ENCODE results near the gene VIM. TPM values are rescaled to one million over a fixed set of nuclear protein-coding genes. Genes with fewer than 3 reads are reported as not detected.

The VIM gene
- total and polyA plus RNA-seq, 2 of the 4 experiments (the other 2 are of a cell fraction) = 4,502 to 6,735 TPM

DNA sequence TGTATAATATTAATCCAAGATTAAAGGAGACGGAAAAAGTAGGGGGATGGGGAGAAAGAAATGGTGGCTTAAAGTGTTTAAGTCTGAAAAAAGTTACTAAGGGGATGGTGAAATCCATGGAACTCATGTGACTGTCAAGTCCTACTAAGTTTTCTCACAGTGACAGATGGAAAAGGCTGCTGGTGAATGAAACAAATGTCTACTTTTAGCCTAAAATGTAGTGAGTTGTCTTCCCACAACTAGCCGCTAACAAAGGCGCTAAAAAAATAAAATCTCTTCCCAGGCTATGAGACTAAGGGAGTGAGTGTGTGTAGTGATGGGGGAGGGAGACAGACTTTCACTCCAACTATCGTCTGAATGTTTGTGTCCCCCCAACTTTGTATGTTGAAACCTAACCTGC lies 12.6 kb downstream of the VIM start:
- Histone ChIP-seq H2AFZ (replicated peaks; ENCODE audit: low read length, poor library complexity) (no peak overlapping the region), H2AK5ac (ENCODE audit: low read depth, low read length) (no peak overlapping the region), H3K4me1 (ENCODE audit: control insufficient read depth, insufficient read depth, low read length) (peaks cover 12% of the 10 kb centered on the region), H3K27ac (ENCODE audit: insufficient read depth, low read length) (no peak overlapping the region), H3K4me3 (ENCODE audit: insufficient read depth, low read depth, low read length) (no peak overlapping the region), H4K5ac (ENCODE audit: low read depth, low read length) (no peak overlapping the region), H2BK5ac (ENCODE audit: low read depth, low read length, poor library complexity, severe bottlenecking) (no peak overlapping the region), H3K9ac (ENCODE audit: low read depth, low read length) (no peak overlapping the region), H3K14ac (replicated peaks; ENCODE audit: low read depth, low read length) (no peak overlapping the region), H3K23ac (ENCODE audit: low read depth, low read length) (no peak overlapping the region), H2AK9ac (replicated peaks; ENCODE audit: low read depth, low read length, poor library complexity) (no peak overlapping the region), H4K8ac (ENCODE audit: low read depth in 2 of 2, low read length in 2 of 2) (no peak overlapping the region), H2BK15ac (ENCODE audit: low read depth, low read length) (no peak overlapping the region), H3K4ac (ENCODE audit: low read depth, low read length) (no peak overlapping the region), H3K4me2 (ENCODE audit: low read depth, low read length) (no peak overlapping the region), H3K9me1 (ENCODE audit: insufficient read depth, low read length) (peaks cover 4% of the 10 kb centered on the region; the same call in 1 of the 2 replicates), H2BK120ac (ENCODE audit: low read depth, low read length) (no peak overlapping the region), H3K18ac (ENCODE audit: low read depth, low read length) (no peak overlapping the region), H3K36me3 (ENCODE audit: control insufficient read depth, insufficient read depth, low read length) (peaks cover 4% of the 10 kb centered on the region), H3K56ac (ENCODE audit: extremely low read depth, insufficient read depth, low read length) (no peak overlapping the region), H3K27me3 (ENCODE audit: control insufficient read depth, insufficient read depth, low read length) (no peaks in the 10 kb centered on the region), H2BK20ac (ENCODE audit: low read depth, low read length) (no peak overlapping the region), H3K9me3 (ENCODE audit: control insufficient read depth, insufficient read depth, low read length) (peaks cover 3% of the 10 kb centered on the region; the same call in 1 of the 2 replicates), H4K20me1 (ENCODE audit: insufficient read depth, low read length) (peaks cover 32% of the 10 kb centered on the region), H4K91ac (ENCODE audit: insufficient read depth, low read depth, low read length) (no peak overlapping the region), H3K79me1 (ENCODE audit: low read depth in 1 of 2, low read length in 2 of 2) (no peaks in the 10 kb centered on the region; a peak in 1 of 4 replicates)
- ChIA-PET POLR2A (ENCODE audit: unreplicated experiment) (no interaction called here), CTCF (no interaction called here)
- BruUV-seq (replicated peaks) = no TSS peak
- intact Hi-C loops (cut with micrococcal nuclease) (no loop called here), dilution Hi-C loops (cut with HindIII; ENCODE audit: low sequenced_read_pairs, unreplicated experiment) (no loop called here), in situ Hi-C loops (cut with MboI; ENCODE audit: low sequenced_read_pairs) (no loop called here)
- ATAC-seq (ENCODE audit: low read depth) (no peak), DNase-seq (no peak)
- TF ChIP-seq RAD21 (IDR thresholded peaks at IDR 0.05; ENCODE audit: low read length) (no peak), CEBPB (IDR thresholded peaks at IDR 0.05; ENCODE audit: low read depth, low read length) (no peak), FOS (IDR thresholded peaks at IDR 0.05; ENCODE audit: low read depth, low read length) (no peak), MAZ (IDR thresholded peaks at IDR 0.05; ENCODE audit: borderline replicate concordance, low read depth, low read length) (no peak), NFE2L2 (IDR thresholded peaks at IDR 0.05; ENCODE audit: low read depth, low read length) (no peak), MXI1 (IDR thresholded peaks at IDR 0.05; ENCODE audit: borderline replicate concordance, low read depth, low read length) (no peak), CTCF (conservative IDR thresholded peaks at IDR 0.05; ENCODE audit: low read depth, low read length) (no peak), BHLHE40 (IDR thresholded peaks at IDR 0.05; ENCODE audit: low read depth, low read length) (no peak), USF2 (IDR thresholded peaks at IDR 0.05; ENCODE audit: low read depth, low read length) (no peak), MAFK (IDR thresholded peaks at IDR 0.05; ENCODE audit: low read depth, low read length) (no peak), SMC3 (IDR thresholded peaks at IDR 0.05; ENCODE audit: low read depth, low read length) (no peak), RCOR1 (IDR thresholded peaks at IDR 0.05; ENCODE audit: insufficient replicate concordance, low read length) (no peak), RFX5 (IDR thresholded peaks at IDR 0.05; ENCODE audit: low read depth, low read length) (no peak), POLR2A (IDR thresholded peaks at IDR 0.05; ENCODE audit: low read depth, low read length) (no peak), CHD1 (IDR thresholded peaks at IDR 0.05; ENCODE audit: low read depth, low read length) (no peak)
- TF ChIP-seq, protein P1, sequence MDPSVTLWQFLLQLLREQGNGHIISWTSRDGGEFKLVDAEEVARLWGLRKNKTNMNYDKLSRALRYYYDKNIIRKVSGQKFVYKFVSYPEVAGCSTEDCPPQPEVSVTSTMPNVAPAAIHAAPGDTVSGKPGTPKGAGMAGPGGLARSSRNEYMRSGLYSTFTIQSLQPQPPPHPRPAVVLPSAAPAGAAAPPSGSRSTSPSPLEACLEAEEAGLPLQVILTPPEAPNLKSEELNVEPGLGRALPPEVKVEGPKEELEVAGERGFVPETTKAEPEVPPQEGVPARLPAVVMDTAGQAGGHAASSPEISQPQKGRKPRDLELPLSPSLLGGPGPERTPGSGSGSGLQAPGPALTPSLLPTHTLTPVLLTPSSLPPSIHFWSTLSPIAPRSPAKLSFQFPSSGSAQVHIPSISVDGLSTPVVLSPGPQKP (IDR thresholded peaks at IDR 0.05; ENCODE audit: borderline replicate concordance, low read depth, low read length) = no peak
- no CpG with 5 or more reads among the region's 4 CpGs for WGBS, 2 experiments (ENCODE audit: extremely low coverage in 2 of 2, insufficient read length in 1 of 2)

All from IMR-90 (cell line).